A673 (cell line): ENCODE results near the gene ZNF223. TPM values are rescaled to one million over a fixed set of nuclear protein-coding genes. Genes with fewer than 3 reads are reported as not detected.

Experiments
- BruUV-seq: library from RNA; stranded (reverse); fragments of 400-500 nt; replicated peaks from 2 replicates; lab custom pipeline; 2021; lab: Mats Ljungman, UMichigan
- CTCF ChIA-PET: fragments of 300-600 bp; sonication (Branson Sonifier 250); formaldehyde crosslinking; loops from one replicate; lab custom pipeline; 2022; ENCODE audit warnings: antibody characterized with exemption; lab: Charles Lee
- POLR2A ChIA-PET: fragments of 300-600 bp; sonication (Branson Sonifier 250); formaldehyde crosslinking; loops from one replicate; lab custom pipeline; 2022; ENCODE audit warnings: antibody characterized with exemption; ENCODE audit not compliant: low non-redundant PET; lab: Charles Lee
- DNase-seq: peaks from one replicate; pipeline ENCODE4 v3.0.0-alpha.2; 2015; ENCODE audit warnings: low spot score
- H3K27ac ChIP-seq: fragments of 200-600 bp; sonication (generic); 2 replicates; pipeline ENCODE4 v1.5.1; 2016; ENCODE audit warnings: mixed run types, low read depth, mild to moderate bottlenecking, mixed read lengths, antibody characterized with exemption, low read length; ENCODE audit not compliant: poor library complexity, severe bottlenecking
- H3K27me3 ChIP-seq: fragments of 200-600 bp; sonication (generic); replicated peaks from 2 replicates; pipeline ENCODE4 v1.6.1; 2017; ENCODE audit warnings: mixed run types, low read depth, mild to moderate bottlenecking, mixed read lengths, antibody characterized with exemption, low read length; ENCODE audit not compliant: insufficient read depth, poor library complexity
- H3K36me3 ChIP-seq: fragments of 200-600 bp; sonication (generic); 2 replicates; pipeline ENCODE4 v1.6.1; 2016; ENCODE audit warnings: mixed run types, mild to moderate bottlenecking, mixed read lengths, antibody characterized with exemption, low read length; ENCODE audit not compliant: insufficient read depth, poor library complexity, severe bottlenecking
- H3K4me1 ChIP-seq: fragments of 200-600 bp; sonication (generic); 2 replicates; pipeline ENCODE4 v1.6.1; 2017; ENCODE audit warnings: mixed run types, mild to moderate bottlenecking, mixed read lengths, antibody characterized with exemption, low read length; ENCODE audit not compliant: insufficient read depth, poor library complexity, severe bottlenecking
- H3K4me3 ChIP-seq: fragments of 200-600 bp; sonication (generic); 2 replicates; pipeline ENCODE4 v1.5.1; 2016; ENCODE audit warnings: low read depth, mixed run types, mild to moderate bottlenecking, mixed read lengths, low read length; ENCODE audit not compliant: poor library complexity, severe bottlenecking
- H3K9me3 ChIP-seq: fragments of 200-600 bp; sonication (generic); 2 replicates; pipeline ENCODE4 v1.6.1; 2016; ENCODE audit warnings: mixed run types, low read depth, mild to moderate bottlenecking, mixed read lengths, antibody characterized with exemption, low read length; ENCODE audit not compliant: poor library complexity, severe bottlenecking
- CTCF ChIP-seq: fragments of 300-800, 200-600 bp; sonication (generic); conservative IDR thresholded peaks from 2 replicates; pipeline ENCODE4 v1.5.1; 2017; ENCODE audit warnings: low read depth, mild to moderate bottlenecking, antibody characterized with exemption, low read length, moderate library complexity, mixed read lengths
- EZH2 ChIP-seq: fragments of 200-600 bp; sonication (generic); IDR thresholded peaks from 2 replicates; pipeline ENCODE4 v1.6.1; 2017; ENCODE audit warnings: borderline replicate concordance, low read depth, mild to moderate bottlenecking, mixed read lengths, antibody characterized with exemption, low read length; ENCODE audit not compliant: poor library complexity, severe bottlenecking
- intact Hi-C: fragments of 100-400 bp; cut with micrococcal nuclease; formaldehyde crosslinking; loops from one replicate; pipeline ENCODE4 v1.10.0; 2022; ENCODE audit not compliant: unreplicated experiment
- total RNA-seq: library from RNA; stranded (reverse); gene quantifications from 2 replicates; pipeline ENCODE4 v1.2.3, GENCODE V29; 2021

ZNF223 gene
- total RNA-seq, 1 experiment from 2014 or later, result 5.6 TPM

GRCh38 chr19:44055870-44056269, 4.0 kb downstream of the ZNF223 start:
- no peak overlapping the region for H3K4me3 ChIP-seq
- no peak overlapping the region for H3K27ac ChIP-seq
- ChIA-PET CTCF (no interaction called here), POLR2A (no interaction called here)
- H3K27me3 ChIP-seq, result no peaks in the 10 kb centered on the region
- no TSS peak for BruUV-seq
- no peaks in the 10 kb centered on the region for H3K9me3 ChIP-seq
- intact Hi-C loops, result no loop called here
- peaks cover 3% of the 10 kb centered on the region for H3K4me1 ChIP-seq
- no peak for TF ChIP-seq EZH2
- no peak for TF ChIP-seq CTCF
- H3K36me3 ChIP-seq, result no peaks in the 10 kb centered on the region
- no peak for DNase-seq

- no peak for DNase-seq
- H3K27ac ChIP-seq, result no peak overlapping the region
- no TSS peak for BruUV-seq
- H3K9me3 ChIP-seq, result no peaks in the 10 kb centered on the region
- intact Hi-C loops, result no loop called here
- no peaks in the 10 kb centered on the region for H3K27me3 ChIP-seq
- H3K36me3 ChIP-seq, result peaks cover 9% of the 10 kb centered on the region
- POLR2A ChIA-PET, result no interaction called here
- CTCF ChIA-PET, result no interaction called here
- H3K4me3 ChIP-seq, result no peak overlapping the region
- no peaks in the 10 kb centered on the region for H3K4me1 ChIP-seq
- TF ChIP-seq EZH2, result no peak
These were observed 7.4 kb downstream of the ZNF223 start for GRCh38 chr19:44059229-44059628.

- Histone ChIP-seq H3K36me3 (peaks cover 22% of the 10 kb centered on the region), H3K4me1 (no peaks in the 10 kb centered on the region), H3K27ac (no peak overlapping the region), H3K27me3 (no peaks in the 10 kb centered on the region), H3K9me3 (peaks cover 10% of the 10 kb centered on the region), H3K4me3 (no peak overlapping the region)
- DNase-seq, result no peak
- ChIA-PET CTCF (no interaction called here), POLR2A (no interaction called here)
- BruUV-seq, result no TSS peak
- intact Hi-C loops, result no loop called here
- TF ChIP-seq CTCF (no peak), EZH2 (no peak)
These were observed 9.2 kb downstream of the ZNF223 start for GRCh38 chr19:44061038-44061437.

GRCh38 chr19:44066305-44066704, 14.5 kb downstream of the ZNF223 start:
- BruUV-seq, result no TSS peak

More at GRCh38 chr19:44066305-44066704, 14.5 kb downstream of the ZNF223 start:
- Histone ChIP-seq H3K4me3 (no peak overlapping the region), H3K36me3 (peaks cover 37% of the 10 kb centered on the region), H3K9me3 (peaks cover 42% of the 10 kb centered on the region), H3K27me3 (no peaks in the 10 kb centered on the region), H3K4me1 (no peaks in the 10 kb centered on the region), H3K27ac (no peak overlapping the region)
- intact Hi-C loops, result no loop called here
- TF ChIP-seq CTCF (no peak), EZH2 (no peak)
- ChIA-PET CTCF (no interaction called here), POLR2A (no interaction called here)
- no peak for DNase-seq
